Thyroid gland (tissue), 4 donors: Measurements from ENCODE around the gene ZNF142. TPM values are rescaled to one million over a fixed set of nuclear protein-coding genes. Genes with fewer than 3 reads are reported as not detected.

Source experiments
- DNase-seq, 2 donors: peaks; one replicate each; pipeline ENCODE4 v3.0.0-alpha.2; 2019
- H3K27ac ChIP-seq, 3 donors: fragments of 200-600 bp; sonication (generic); 1 replicate in 2 of 3; 2 replicates in 1 of 3; pipeline ENCODE4 v1.5.1; 2016 to 2019; ENCODE audit warnings: mild to moderate bottlenecking in 1 of 3, moderate library complexity in 1 of 3
- H3K27me3 ChIP-seq: fragments of 200-600 bp; sonication (generic); one replicate; pipeline ENCODE4 v1.5.1; 2019
- H3K36me3 ChIP-seq, 2 donors: fragments of 200-600 bp; sonication (generic); one replicate each; pipeline ENCODE4 v1.5.1; 2016 to 2019
- H3K4me1 ChIP-seq, 2 donors: fragments of 200-600 bp; sonication (generic); one replicate each; pipeline ENCODE4 v1.5.1; 2017 to 2019
- H3K4me3 ChIP-seq, 3 donors: fragments of 200-600 bp; sonication (generic); replicated peaks in 1 of 3; 1 replicate in 2 of 3; 2 replicates in 1 of 3; pipeline ENCODE4 v1.5.1; 2016; ENCODE audit warnings: mild to moderate bottlenecking in 1 of 3
- H3K9me3 ChIP-seq: fragments of 200-600 bp; sonication (generic); one replicate; pipeline ENCODE4 v1.5.1; 2017
- POLR2A ChIP-seq, 2 donors: fragments of 450-650 bp; IDR thresholded peaks; one replicate each; pipeline ENCODE4 v1.6.1; 2017; ENCODE audit warnings: antibody characterized with exemption in 2 of 2, mild to moderate bottlenecking in 2 of 2, moderate library complexity in 1 of 2
- WGBS, 2 donors: methylation state at CpG; one replicate each; pipeline ENCODE4 v1.1.5; 2017; 5-methylcytosine and 5-hydroxymethylcytosine counted together
- intact Hi-C: fragments of 100-400 bp; cut with DNase I; formaldehyde crosslinking; loops from one replicate; pipeline ENCODE4 v1.15.1; 2023
- small RNA-seq: library from RNA; depleted of rRNA; stranded (forward); fragments of <200 nt; gene quantifications from one replicate; pipeline ENCODE3, GENCODE V24; 2016
- total RNA-seq, 4 donors: library from RNA; depleted of rRNA; stranded (reverse); fragments of >200 nt; gene quantifications; one replicate each; pipeline ENCODE4 v1.2.3, GENCODE V29; 2016
- TF ChIP-seq, protein P1 (sequence below), 6 experiments: fragments of 200-600 bp in 3 of 6; fragments of 450-650 bp in 3 of 6; sonication (generic) in 3 of 6; IDR thresholded peaks; one replicate each; pipeline ENCODE4 v1.5.1; 2016 to 2019; ENCODE audit warnings: antibody characterized with exemption in 6 of 6, mild to moderate bottlenecking in 2 of 6, inconsistent platforms in 1 of 6, moderate library complexity in 1 of 6

ZNF142 gene
- total RNA-seq, 4 donors from 2014 or later: 15.5 to 33.4 (median 24.0) TPM

DNA sequence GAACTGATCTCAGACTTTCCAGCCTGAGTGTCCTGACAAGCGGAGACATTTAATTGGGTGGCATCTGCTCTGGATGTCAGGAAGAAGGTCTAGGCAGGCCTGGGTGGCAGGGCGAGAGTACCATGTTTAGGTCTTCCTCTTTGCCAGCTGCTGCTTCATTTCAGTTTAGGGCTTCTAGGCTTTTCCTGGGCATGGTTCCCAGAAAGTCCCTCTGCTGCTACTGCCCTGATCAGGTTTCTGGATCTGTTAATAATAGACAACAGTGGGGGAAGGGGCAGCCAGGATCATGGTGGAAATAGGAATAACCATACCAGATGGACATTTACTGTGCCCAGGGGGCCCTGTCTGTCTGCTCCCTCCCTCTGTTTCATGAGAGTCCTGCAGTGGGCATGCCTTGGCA lies 54.0 kb downstream of the ZNF142 start:
- Histone ChIP-seq H3K9me3 (no peaks in the 10 kb centered on the region), H3K27me3 (no peaks in the 10 kb centered on the region), H3K4me1 (peaks cover 5 to 23% of the 10 kb centered on the region in 2 donors), H3K4me3 (no peak overlapping the region), H3K27ac (no peak overlapping the region), H3K36me3 (no peaks in the 10 kb centered on the region)
- intact Hi-C loops: no loop called here
- TF ChIP-seq, protein P1, sequence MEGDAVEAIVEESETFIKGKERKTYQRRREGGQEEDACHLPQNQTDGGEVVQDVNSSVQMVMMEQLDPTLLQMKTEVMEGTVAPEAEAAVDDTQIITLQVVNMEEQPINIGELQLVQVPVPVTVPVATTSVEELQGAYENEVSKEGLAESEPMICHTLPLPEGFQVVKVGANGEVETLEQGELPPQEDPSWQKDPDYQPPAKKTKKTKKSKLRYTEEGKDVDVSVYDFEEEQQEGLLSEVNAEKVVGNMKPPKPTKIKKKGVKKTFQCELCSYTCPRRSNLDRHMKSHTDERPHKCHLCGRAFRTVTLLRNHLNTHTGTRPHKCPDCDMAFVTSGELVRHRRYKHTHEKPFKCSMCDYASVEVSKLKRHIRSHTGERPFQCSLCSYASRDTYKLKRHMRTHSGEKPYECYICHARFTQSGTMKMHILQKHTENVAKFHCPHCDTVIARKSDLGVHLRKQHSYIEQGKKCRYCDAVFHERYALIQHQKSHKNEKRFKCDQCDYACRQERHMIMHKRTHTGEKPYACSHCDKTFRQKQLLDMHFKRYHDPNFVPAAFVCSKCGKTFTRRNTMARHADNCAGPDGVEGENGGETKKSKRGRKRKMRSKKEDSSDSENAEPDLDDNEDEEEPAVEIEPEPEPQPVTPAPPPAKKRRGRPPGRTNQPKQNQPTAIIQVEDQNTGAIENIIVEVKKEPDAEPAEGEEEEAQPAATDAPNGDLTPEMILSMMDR (IDR thresholded peaks at IDR 0.05): no peak
- no peak for TF ChIP-seq POLR2A (IDR thresholded peaks at IDR 0.05)
- peak in 1 of 2 donors; percentile 39 for DNase-seq
- 69 to 88% methylated on average over 2 of the region's 2 CpGs for WGBS, 2 donors

Small RNA genes within 50 kb of the gene (small RNA-seq; reads per million reads assigned to genes)
- not detected for gene RNU6-136P

Other genes with a start within 250 kb of the ZNF142 start
- gene VIL1, start 240.5 kb downstream of the ZNF142 start, total RNA-seq: not detected
- gene USP37, start 91.3 kb downstream of the ZNF142 start, total RNA-seq: 10 to 100 TPM; 10.6 to 22.4 (median 15.8) TPM
- gene CNOT9, start 90.8 kb downstream of the ZNF142 start, total RNA-seq: 10 to 100 TPM; 34.7 to 48.5 (median 38.5) TPM
- gene PLCD4, start 51.7 kb downstream of the ZNF142 start, total RNA-seq: 1 to 10 TPM in 3 of 4 donors, under 1 TPM in 1; 0.89 to 3.1 (median 1.9) TPM
- 10 to 100 TPM; 17.7 to 38.9 (median 26.5) TPM for gene BCS1L, start 60 bp upstream of the ZNF142 start, total RNA-seq
- 10 to 100 TPM; 15.8 to 26.1 (median 19.9) TPM for gene RNF25, start 12.4 kb upstream of the ZNF142 start, total RNA-seq
- gene STK36, start 12.5 kb upstream of the ZNF142 start, total RNA-seq: 10 to 100 TPM; 50.9 to 82.3 (median 64.0) TPM
- gene TTLL4, start 51.2 kb upstream of the ZNF142 start, total RNA-seq: 10 to 100 TPM in 3 of 4 donors, 1 to 10 TPM in 1; 5.7 to 19.2 (median 12.5) TPM
- 10 to 100 TPM in 3 of 4 donors, 1 to 10 TPM in 1; 9.0 to 26.8 (median 17.0) TPM for gene CYP27A1, start 122.5 kb upstream of the ZNF142 start, total RNA-seq
- not detected for gene PRKAG3, start 172.2 kb upstream of the ZNF142 start, total RNA-seq
- 1 to 10 TPM in 2 of 4 donors, not detected in 2; 2.7 to 5.1 TPM for gene WNT6, start 200.2 kb upstream of the ZNF142 start, total RNA-seq
- gene WNT10A, start 221.2 kb upstream of the ZNF142 start, total RNA-seq: under 1 TPM in 1 of 4 donors, not detected in 3; 0.20 TPM